ENCODE results near the gene TMEM51. TPM values are rescaled to one million over a fixed set of nuclear protein-coding genes. Genes with fewer than 3 reads are reported as not detected.

Gene TMEM51
- total RNA-seq, 1 donor from 2014 or later, result 86.7 TPM

DNA sequence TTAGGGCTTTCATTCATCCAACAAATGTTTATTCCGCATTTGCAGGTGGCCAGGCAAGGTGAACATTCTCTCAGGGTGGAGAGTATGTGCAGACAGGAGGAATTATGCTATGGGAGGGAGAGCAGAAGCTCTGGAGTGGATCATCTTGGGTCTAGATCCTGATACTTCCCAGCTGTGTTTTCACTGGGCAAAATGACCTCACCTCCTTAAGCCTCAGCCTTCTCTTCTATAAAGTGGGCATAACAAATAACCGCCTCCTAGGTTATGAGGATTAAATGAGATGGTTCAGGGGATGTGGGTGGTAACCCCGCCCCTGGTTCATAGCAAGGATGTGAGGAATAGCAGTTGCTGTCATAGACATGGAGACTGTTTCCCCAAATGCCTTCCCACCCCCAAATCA is 1.7 kb upstream of the TMEM51 start:
- TF ChIP-seq, protein P1, sequence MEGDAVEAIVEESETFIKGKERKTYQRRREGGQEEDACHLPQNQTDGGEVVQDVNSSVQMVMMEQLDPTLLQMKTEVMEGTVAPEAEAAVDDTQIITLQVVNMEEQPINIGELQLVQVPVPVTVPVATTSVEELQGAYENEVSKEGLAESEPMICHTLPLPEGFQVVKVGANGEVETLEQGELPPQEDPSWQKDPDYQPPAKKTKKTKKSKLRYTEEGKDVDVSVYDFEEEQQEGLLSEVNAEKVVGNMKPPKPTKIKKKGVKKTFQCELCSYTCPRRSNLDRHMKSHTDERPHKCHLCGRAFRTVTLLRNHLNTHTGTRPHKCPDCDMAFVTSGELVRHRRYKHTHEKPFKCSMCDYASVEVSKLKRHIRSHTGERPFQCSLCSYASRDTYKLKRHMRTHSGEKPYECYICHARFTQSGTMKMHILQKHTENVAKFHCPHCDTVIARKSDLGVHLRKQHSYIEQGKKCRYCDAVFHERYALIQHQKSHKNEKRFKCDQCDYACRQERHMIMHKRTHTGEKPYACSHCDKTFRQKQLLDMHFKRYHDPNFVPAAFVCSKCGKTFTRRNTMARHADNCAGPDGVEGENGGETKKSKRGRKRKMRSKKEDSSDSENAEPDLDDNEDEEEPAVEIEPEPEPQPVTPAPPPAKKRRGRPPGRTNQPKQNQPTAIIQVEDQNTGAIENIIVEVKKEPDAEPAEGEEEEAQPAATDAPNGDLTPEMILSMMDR (conservative IDR thresholded peaks at IDR 0.05; ENCODE audit: low read depth, low read length), result no peak
- peak overlapping the region; percentile 88 for H3K4me3 ChIP-seq (ENCODE audit: low read depth, low read length)
- DNase-seq (ENCODE audit: low read depth), result no peak

DNA sequence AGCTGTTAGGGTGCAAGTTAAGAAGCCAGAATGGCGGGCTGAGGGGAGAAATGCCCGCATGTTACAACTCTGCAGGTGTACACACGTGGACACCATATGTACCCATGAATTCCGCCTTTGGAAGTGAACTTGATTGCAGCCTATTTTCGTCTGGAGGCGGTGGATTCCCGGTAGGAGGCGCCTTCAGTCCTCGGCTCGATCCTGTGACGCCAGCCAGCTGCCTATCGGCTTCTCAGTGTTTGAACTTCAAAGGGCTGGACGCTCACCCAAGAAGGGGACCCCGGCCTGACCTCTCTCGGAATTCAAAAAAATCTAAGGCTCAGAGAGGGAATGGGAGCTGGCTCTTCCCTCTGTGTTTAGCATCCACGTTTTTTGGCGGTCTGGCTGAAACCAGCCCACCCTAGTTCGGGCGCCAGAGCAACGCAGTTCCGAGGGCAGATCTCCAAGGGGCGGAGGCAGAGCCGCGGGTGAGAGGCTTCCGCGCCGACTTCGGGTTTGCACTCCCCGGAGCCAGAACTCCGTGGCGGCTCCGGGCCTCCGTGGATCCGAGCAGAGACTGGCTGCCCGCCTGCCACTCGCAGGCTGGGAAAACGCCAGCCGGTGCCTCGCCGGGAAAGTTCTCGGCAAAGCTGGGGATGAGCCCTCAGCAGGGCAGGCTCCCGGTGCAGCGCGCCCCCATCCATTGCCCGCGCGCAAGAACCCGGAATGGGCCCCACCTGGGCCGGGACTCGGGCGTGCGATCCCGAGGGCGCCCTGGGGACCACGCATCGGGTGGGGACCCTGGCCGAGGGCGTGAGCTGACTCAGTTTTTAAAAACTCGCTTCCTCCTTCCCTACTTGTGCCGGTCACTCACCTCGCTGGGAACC is 996 bp upstream of the TMEM51 start:
- TF ChIP-seq, protein P1 (conservative IDR thresholded peaks at IDR 0.05; ENCODE audit: low read depth, low read length), result peak; percentile 83
- H3K4me3 ChIP-seq (ENCODE audit: low read depth, low read length), result peak overlapping the region; percentile 88
- peak; percentile 69 for DNase-seq (ENCODE audit: low read depth)

DNA sequence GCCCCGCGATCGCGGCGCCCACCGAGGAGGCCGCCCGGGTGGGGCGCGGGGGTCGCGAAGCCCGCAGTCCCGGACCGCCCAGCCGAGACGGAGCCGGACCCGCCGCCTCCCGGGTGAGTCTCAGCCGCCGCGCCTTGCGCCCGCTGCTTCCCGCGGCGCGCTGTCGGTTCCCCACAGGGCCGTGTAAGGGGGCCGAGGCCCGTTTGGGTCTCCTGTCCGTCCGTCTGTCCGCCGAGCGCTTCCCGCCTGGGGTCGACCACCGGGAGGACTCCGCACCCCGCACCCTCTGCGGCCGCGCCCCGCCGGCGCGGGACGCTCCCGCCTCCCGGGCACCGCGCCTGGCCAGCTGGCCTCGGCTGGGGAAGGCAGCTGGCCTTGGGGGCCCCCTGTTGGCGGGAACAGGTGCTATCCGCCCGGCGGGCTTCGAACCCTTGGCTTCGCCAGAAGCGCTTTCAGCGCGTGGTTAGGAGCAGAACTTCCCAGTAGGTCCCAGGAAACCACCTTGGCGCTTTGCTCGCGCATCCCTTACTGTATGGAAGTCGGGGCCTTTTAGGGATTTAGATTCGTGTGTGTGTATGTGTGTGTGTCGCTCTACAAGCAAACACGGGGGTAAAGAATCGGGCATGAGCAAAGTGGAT is 414 bp downstream of the TMEM51 start:
- TF ChIP-seq, protein P1 (conservative IDR thresholded peaks at IDR 0.05; ENCODE audit: low read depth, low read length), result peak; percentile 70
- peak overlapping the region; percentile 88 for H3K4me3 ChIP-seq (ENCODE audit: low read depth, low read length)
- no peak for DNase-seq (ENCODE audit: low read depth)

DNA sequence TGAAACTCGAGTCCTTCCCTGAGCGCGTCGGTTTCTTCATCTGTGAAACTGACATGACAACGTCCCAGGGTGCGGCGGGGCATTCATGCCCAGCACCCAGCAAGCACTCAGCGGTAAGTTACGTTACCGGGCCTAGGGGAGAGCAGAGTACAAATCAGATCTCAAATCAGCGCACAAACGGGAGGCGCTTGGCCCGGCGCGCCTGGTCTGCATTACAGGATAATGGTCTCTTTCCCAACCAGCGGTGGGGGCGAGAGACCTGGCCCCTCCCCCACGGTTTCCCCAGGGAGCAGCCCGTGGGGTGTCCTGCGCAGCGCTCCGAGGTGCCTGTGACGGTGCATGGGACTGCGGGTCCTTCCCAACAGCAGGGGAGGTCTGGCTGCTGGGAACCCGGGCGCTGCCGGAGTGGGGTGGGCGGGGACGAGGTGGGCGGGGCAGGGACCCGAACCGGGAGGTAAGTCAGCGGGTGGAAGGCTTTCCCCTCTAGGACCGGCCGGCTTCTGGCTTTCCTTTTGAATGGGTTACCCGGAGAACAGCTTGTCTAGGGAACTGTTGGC is 1.0 kb downstream of the TMEM51 start:
- TF ChIP-seq, protein P1 (conservative IDR thresholded peaks at IDR 0.05; ENCODE audit: low read depth, low read length), result no peak
- no peak for DNase-seq (ENCODE audit: low read depth)
- peak overlapping the region; percentile 88 for H3K4me3 ChIP-seq (ENCODE audit: low read depth, low read length)

DNA sequence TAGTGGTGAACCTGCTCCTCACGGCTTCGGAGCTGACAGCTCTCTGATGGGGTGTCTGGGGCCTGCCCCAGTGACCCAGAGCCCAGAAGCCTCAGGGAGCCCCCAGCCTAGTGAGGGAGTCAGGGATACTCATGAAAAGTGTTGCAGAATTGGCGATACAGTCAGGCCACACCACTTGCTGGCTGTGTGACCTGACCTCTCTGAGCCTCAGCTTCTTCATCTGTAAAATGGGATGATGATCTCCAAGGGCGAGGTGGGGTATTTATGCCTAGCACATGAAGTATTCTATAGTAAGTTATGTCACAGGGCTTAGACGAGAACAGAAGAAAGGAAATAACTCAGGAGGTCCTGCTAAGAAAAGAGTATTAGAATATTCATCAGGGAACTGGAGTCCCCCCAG is 1.6 kb downstream of the TMEM51 start:
- peak overlapping the region; percentile 88 for H3K4me3 ChIP-seq (ENCODE audit: low read depth, low read length)
- TF ChIP-seq, protein P1 (conservative IDR thresholded peaks at IDR 0.05; ENCODE audit: low read depth, low read length), result no peak
- DNase-seq (ENCODE audit: low read depth), result no peak

DNA sequence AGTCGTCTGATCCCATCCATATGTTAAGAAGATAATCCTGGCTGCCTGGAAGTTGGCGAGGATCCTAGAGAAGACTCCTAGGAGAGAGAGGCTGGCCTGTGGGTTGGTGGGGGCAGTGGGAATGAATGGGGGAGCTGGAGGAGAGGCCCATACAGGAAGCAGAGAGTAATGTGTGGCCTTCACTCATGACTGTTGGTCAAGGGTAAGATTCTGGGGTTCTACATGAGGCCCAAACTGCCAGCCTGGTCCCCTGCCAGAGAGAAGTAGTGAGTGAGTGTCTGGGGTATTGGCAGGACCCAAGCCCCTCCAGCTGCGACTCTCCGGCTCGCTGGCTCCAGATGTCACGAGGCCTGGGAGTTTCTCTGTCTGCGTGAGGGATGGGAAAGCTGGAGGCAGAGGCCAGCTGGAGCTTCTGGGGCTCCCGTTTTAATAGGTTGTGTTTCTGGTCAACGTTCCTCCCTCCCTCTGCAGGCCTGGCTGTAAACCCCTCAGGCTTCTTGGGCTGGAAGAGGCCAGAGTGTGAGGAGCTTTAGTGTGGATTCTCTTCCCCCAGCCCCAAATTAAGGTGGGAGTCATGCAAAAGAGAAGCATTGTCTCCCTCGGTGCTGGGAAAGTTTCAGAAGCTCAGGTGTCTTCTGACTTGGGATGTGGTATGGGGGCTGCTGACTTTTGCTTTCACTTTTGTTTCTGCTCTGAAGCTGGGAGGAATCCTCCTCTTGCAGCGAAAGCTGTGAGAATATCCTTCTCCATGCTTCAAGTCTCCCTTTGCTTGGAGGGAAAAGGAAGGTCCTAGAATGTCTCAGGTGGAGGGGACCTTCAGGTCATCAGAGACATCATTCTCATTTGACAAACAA is 2.6 kb downstream of the TMEM51 start:
- TF ChIP-seq, protein P1 (conservative IDR thresholded peaks at IDR 0.05; ENCODE audit: low read depth, low read length), result no peak
- DNase-seq (ENCODE audit: low read depth), result no peak
- H3K4me3 ChIP-seq (ENCODE audit: low read depth, low read length), result peak overlapping the region; percentile 88

All from epithelial cell of proximal tubule (primary cell).